ENCODE data around the gene STAM2.

DNA sequence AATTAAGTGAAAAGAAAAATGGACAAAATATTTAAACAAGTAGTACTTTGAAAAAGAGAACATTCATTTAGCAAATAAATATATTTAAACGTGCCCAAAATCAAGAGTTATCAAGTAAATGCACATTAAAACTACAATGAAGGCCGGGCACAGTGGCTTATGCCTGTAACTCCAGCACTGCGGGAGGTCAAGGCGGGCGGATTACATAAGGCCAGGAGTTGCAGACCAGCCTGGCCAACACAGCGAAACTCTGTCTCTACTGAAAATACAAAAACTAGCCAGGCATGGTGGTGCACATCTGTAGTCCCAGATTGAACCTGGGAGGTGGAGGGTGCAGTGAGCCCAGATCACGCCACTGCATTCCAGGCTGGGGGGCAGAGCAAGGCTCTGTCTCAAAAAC, 9.8 kb downstream of the STAM2 start:
- TF ChIP-seq CTCF (IDR thresholded peaks at IDR 0.05; ENCODE audit: insufficient read depth, low read length) (no peak), GABPA (IDR thresholded peaks at IDR 0.05; ENCODE audit: low read depth) (no peak), POLR2AphosphoS5 (IDR thresholded peaks at IDR 0.05; ENCODE audit: low read depth) (no peak)
- TF ChIP-seq, protein P1, sequence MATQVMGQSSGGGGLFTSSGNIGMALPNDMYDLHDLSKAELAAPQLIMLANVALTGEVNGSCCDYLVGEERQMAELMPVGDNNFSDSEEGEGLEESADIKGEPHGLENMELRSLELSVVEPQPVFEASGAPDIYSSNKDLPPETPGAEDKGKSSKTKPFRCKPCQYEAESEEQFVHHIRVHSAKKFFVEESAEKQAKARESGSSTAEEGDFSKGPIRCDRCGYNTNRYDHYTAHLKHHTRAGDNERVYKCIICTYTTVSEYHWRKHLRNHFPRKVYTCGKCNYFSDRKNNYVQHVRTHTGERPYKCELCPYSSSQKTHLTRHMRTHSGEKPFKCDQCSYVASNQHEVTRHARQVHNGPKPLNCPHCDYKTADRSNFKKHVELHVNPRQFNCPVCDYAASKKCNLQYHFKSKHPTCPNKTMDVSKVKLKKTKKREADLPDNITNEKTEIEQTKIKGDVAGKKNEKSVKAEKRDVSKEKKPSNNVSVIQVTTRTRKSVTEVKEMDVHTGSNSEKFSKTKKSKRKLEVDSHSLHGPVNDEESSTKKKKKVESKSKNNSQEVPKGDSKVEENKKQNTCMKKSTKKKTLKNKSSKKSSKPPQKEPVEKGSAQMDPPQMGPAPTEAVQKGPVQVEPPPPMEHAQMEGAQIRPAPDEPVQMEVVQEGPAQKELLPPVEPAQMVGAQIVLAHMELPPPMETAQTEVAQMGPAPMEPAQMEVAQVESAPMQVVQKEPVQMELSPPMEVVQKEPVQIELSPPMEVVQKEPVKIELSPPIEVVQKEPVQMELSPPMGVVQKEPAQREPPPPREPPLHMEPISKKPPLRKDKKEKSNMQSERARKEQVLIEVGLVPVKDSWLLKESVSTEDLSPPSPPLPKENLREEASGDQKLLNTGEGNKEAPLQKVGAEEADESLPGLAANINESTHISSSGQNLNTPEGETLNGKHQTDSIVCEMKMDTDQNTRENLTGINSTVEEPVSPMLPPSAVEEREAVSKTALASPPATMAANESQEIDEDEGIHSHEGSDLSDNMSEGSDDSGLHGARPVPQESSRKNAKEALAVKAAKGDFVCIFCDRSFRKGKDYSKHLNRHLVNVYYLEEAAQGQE (IDR thresholded peaks at IDR 0.05; ENCODE audit: insufficient replicate concordance, low read depth) = no peak

Data from HL-60 (cell line).